ENCODE data around the gene ST14.

- TF ChIP-seq, protein P1, sequence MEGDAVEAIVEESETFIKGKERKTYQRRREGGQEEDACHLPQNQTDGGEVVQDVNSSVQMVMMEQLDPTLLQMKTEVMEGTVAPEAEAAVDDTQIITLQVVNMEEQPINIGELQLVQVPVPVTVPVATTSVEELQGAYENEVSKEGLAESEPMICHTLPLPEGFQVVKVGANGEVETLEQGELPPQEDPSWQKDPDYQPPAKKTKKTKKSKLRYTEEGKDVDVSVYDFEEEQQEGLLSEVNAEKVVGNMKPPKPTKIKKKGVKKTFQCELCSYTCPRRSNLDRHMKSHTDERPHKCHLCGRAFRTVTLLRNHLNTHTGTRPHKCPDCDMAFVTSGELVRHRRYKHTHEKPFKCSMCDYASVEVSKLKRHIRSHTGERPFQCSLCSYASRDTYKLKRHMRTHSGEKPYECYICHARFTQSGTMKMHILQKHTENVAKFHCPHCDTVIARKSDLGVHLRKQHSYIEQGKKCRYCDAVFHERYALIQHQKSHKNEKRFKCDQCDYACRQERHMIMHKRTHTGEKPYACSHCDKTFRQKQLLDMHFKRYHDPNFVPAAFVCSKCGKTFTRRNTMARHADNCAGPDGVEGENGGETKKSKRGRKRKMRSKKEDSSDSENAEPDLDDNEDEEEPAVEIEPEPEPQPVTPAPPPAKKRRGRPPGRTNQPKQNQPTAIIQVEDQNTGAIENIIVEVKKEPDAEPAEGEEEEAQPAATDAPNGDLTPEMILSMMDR (IDR thresholded peaks at IDR 0.05) = no peak
- TF ChIP-seq ZFX (IDR thresholded peaks at IDR 0.05; ENCODE audit: borderline replicate concordance) = no peak
Measured at GRCh38 chr11:130168105-130168504, 8.5 kb downstream of the ST14 start.

Measured in 22Rv1 (cell line).